H1 (cell line): ENCODE data around the gene FLT4. TPM values are rescaled to one million over a fixed set of nuclear protein-coding genes. Genes with fewer than 3 reads are reported as not detected.

Experiments used
- CTCF ChIA-PET: fragments of 300-600 bp; sonication (Branson Sonifier 250); formaldehyde crosslinking; loops from one replicate; lab custom pipeline; 2021; ENCODE audit not compliant: partially characterized antibody; lab: Charles Lee
- POLR2A ChIA-PET: fragments of 300-600 bp; sonication (Branson Sonifier 250); formaldehyde crosslinking; loops from one replicate; lab custom pipeline; 2021; ENCODE audit warnings: inconsistent platforms; ENCODE audit not compliant: partially characterized antibody; lab: Charles Lee
- DNase-seq, 2 experiments: peaks; one replicate each; pipeline versions ENCODE4 v3.0.0 to v3.0.0-alpha.2; 2010 to 2022; ENCODE audit warnings: low spot score in 2 of 2, low read depth in 1 of 2, mixed read lengths in 1 of 2
- FAIRE-seq: peaks from 2 replicates; lab custom pipeline; 2011; peaks lifted over from hg19 to GRCh38; lab: Jason Lieb, UNC
- H2AFZ ChIP-seq: 2 replicates; pipeline ENCODE4 v1.8.1; 2012; ENCODE audit warnings: low read length, inconsistent platforms
- H2AK5ac ChIP-seq: 2 replicates; pipeline ENCODE4 v1.6.1; 2013; ENCODE audit warnings: low read depth, low read length
- H2BK120ac ChIP-seq: replicated peaks from 2 replicates; pipeline ENCODE3; 2013; ENCODE audit warnings: low read depth, low read length, inconsistent platforms
- H2BK12ac ChIP-seq: 2 replicates; pipeline ENCODE4 v1.6.1; 2013; ENCODE audit warnings: low read depth, low read length
- H2BK15ac ChIP-seq: 2 replicates; pipeline ENCODE4 v1.6.1; 2013; ENCODE audit warnings: low read length
- H2BK20ac ChIP-seq: 2 replicates; pipeline ENCODE4 v1.6.1; 2013; ENCODE audit warnings: low read length
- H2BK5ac ChIP-seq: 2 replicates; pipeline ENCODE4 v1.6.1; 2013; ENCODE audit warnings: low read depth, low read length
- H3K14ac ChIP-seq: 2 replicates; pipeline ENCODE4 v1.6.1; 2013; ENCODE audit warnings: inconsistent platforms; ENCODE audit not compliant: insufficient read length
- H3K18ac ChIP-seq: 2 replicates; pipeline ENCODE4 v1.6.1; 2013; ENCODE audit warnings: low read length; ENCODE audit errors: extremely low read depth
- H3K23ac ChIP-seq: 2 replicates; pipeline ENCODE4 v1.6.1; 2013; ENCODE audit warnings: inconsistent platforms; ENCODE audit not compliant: insufficient read length
- H3K23me2 ChIP-seq: 2 replicates; pipeline ENCODE4 v1.6.1; 2013; ENCODE audit warnings: low read depth, low read length
- H3K27ac ChIP-seq: 2 replicates; pipeline ENCODE4 v1.6.1; 2011; ENCODE audit warnings: low read depth, low read length, inconsistent platforms
- H3K27me3 ChIP-seq, 4 experiments: replicated peaks in 1 of 4; 1 replicate in 1 of 4; 2 replicates in 3 of 4; pipeline versions ENCODE4 v1.6.1 to v1.8.1; 2011 to 2013; ENCODE audit warnings: low read length in 3 of 4, mild to moderate bottlenecking in 3 of 4, inconsistent platforms in 2 of 4, mixed read lengths in 2 of 4, moderate library complexity in 1 of 4; ENCODE audit not compliant: control insufficient read depth in 3 of 4, insufficient read depth in 3 of 4; ENCODE audit errors: extremely low read depth in 1 of 4
- H3K36me3 ChIP-seq, 4 experiments: 2 replicates each; pipeline versions ENCODE4 v1.6.1 to v1.8.1; 2011 to 2013; ENCODE audit warnings: mild to moderate bottlenecking in 4 of 4, low read length in 3 of 4, moderate library complexity in 2 of 4, control low read depth in 1 of 4, inconsistent platforms in 1 of 4; ENCODE audit not compliant: insufficient read depth in 4 of 4, control insufficient read depth in 2 of 4
- H3K4ac ChIP-seq: replicated peaks from 2 replicates; pipeline ENCODE3; 2013; ENCODE audit warnings: low read length, low read depth, mixed read lengths, inconsistent platforms; ENCODE audit not compliant: insufficient read length
- H3K4me1 ChIP-seq, 4 experiments: replicated peaks in 1 of 4; 1 replicate in 1 of 4; 2 replicates in 3 of 4; pipeline versions ENCODE4 v1.6.1 to v1.8.1; 2011 to 2013; ENCODE audit warnings: low read length in 3 of 4, inconsistent platforms in 2 of 4, mixed read lengths in 1 of 4; ENCODE audit not compliant: insufficient read depth in 4 of 4, control insufficient read depth in 3 of 4
- H3K4me2 ChIP-seq, 2 experiments: 2 replicates each; pipeline versions ENCODE4 v1.6.1 to v1.8.1; 2011 to 2013; ENCODE audit warnings: low read depth in 2 of 2, low read length in 2 of 2, control low read depth in 1 of 2, inconsistent platforms in 1 of 2, mild to moderate bottlenecking in 1 of 2; ENCODE audit not compliant: insufficient read depth in 1 of 2
- H3K4me3 ChIP-seq, 4 experiments: fragments of 200-600, 300-600 bp in 1 of 4; sonication (generic), shearing (Covaris generic), sonication (Bioruptor Twin) in 1 of 4; 2 replicates each; pipeline versions ENCODE4 v1.5.1 to v1.8.1; 2011 to 2016; ENCODE audit warnings: low read length in 4 of 4, low read depth in 3 of 4, control low read depth in 2 of 4, inconsistent platforms in 2 of 4, mild to moderate bottlenecking in 2 of 4, mixed read lengths in 1 of 4, moderate library complexity in 1 of 4; ENCODE audit not compliant: insufficient read depth in 2 of 4; ENCODE audit errors: extremely low read depth in 1 of 4
- H3K56ac ChIP-seq: replicated peaks from 2 replicates; pipeline ENCODE3; 2013; ENCODE audit warnings: low read depth, mild to moderate bottlenecking, mixed read lengths, low read length, inconsistent platforms; ENCODE audit not compliant: insufficient read length
- H3K79me1 ChIP-seq: 2 replicates; pipeline ENCODE4 v1.6.1; 2013; ENCODE audit warnings: low read depth, low read length, control low read depth
- H3K79me2 ChIP-seq, 2 experiments: 2 replicates each; pipeline versions ENCODE4 v1.6.1 to v1.8.1; 2012 to 2013; ENCODE audit warnings: low read length in 2 of 2, mild to moderate bottlenecking in 2 of 2, inconsistent platforms in 1 of 2; ENCODE audit not compliant: insufficient read depth in 2 of 2, control insufficient read depth in 1 of 2
- H3K9ac ChIP-seq, 4 experiments: replicated peaks in 1 of 4; 1 replicate in 1 of 4; 2 replicates in 3 of 4; pipeline versions ENCODE4 v1.6.1 to v1.8.1; 2011 to 2013; ENCODE audit warnings: low read depth in 3 of 4, low read length in 3 of 4, control low read depth in 2 of 4, mild to moderate bottlenecking in 2 of 4, moderate library complexity in 2 of 4, inconsistent platforms in 1 of 4; ENCODE audit errors: extremely low read depth in 1 of 4
- H3K9me3 ChIP-seq, 2 experiments: 2 replicates each; pipeline versions ENCODE4 v1.6.1 to v1.8.1; 2012 to 2013; ENCODE audit warnings: mild to moderate bottlenecking in 2 of 2, moderate library complexity in 2 of 2, control low read depth in 1 of 2, inconsistent platforms in 1 of 2, low read depth in 1 of 2, low read length in 1 of 2, mixed read lengths in 1 of 2; ENCODE audit not compliant: insufficient read depth in 2 of 2
- H4K20me1 ChIP-seq, 2 experiments: replicated peaks in 1 of 2; 2 replicates each; pipeline versions ENCODE3 to v1.8.1; 2011 to 2013; ENCODE audit warnings: inconsistent platforms in 2 of 2, low read length in 2 of 2, mild to moderate bottlenecking in 1 of 2; ENCODE audit not compliant: insufficient read depth in 2 of 2, control insufficient read depth in 1 of 2
- H4K5ac ChIP-seq: 2 replicates; pipeline ENCODE4 v1.6.1; 2013; ENCODE audit warnings: low read length, low read depth, mixed read lengths, inconsistent platforms; ENCODE audit not compliant: insufficient read length
- H4K8ac ChIP-seq: 2 replicates; pipeline ENCODE4 v1.8.0; 2013; ENCODE audit warnings: mild to moderate bottlenecking, moderate library complexity, low read length, inconsistent platforms; ENCODE audit not compliant: insufficient read depth; ENCODE audit errors: extremely low read depth
- H4K91ac ChIP-seq: replicated peaks from 2 replicates; pipeline ENCODE3; 2013; ENCODE audit warnings: low read length, mixed read lengths, inconsistent platforms; ENCODE audit not compliant: insufficient read length
- ASH2L ChIP-seq: fragments of 200-600, 300-600 bp; sonication (generic); IDR thresholded peaks from one replicate; pipeline ENCODE4 v1.7.1; 2017; ENCODE audit warnings: low read length
- WGBS, 2 experiments: shearing (Covaris generic) in 1 of 2; methylation state at CpG; one replicate each; pipeline versions ENCODE4 v1.1.6 to v1.1.7; 2013 to 2015; ENCODE audit warnings: low lambda C conversion rate in 2 of 2, mixed read lengths in 2 of 2, inconsistent platforms in 1 of 2, low coverage in 1 of 2, missing lambda C conversion rate in 1 of 2; ENCODE audit not compliant: insufficient replicate concordance in 2 of 2, insufficient coverage in 1 of 2, insufficient read length in 1 of 2; ENCODE audit errors: extremely low coverage in 1 of 2, missing lambda C conversion rate in 1 of 2; 5-methylcytosine and 5-hydroxymethylcytosine counted together
- polyA plus RNA-seq, 7 experiments: library from polyadenylated mRNA; depleted of rRNA in 3 of 7; stranded (reverse) in 5 of 7; unstranded in 2 of 7; fragments of >200 nt in 5 of 7; fragments of 200-250 nt in 2 of 7; gene quantifications; 1 replicate in 5 of 7; 2 replicates in 1 of 7; 4 replicates in 1 of 7; pipeline versions ENCODE4 v1.2.1 to v1.2.3, GENCODE V29; 2011 to 2013; ENCODE audit warnings: missing spikeins in 2 of 7, mixed read lengths in 2 of 7
- total RNA-seq: library from RNA; stranded (reverse); fragmentation: NEBNext Ultra II Directional; extraction: Animal tissue kit (Norgen Biotek cat#: 25700); gene quantifications from 2 replicates; pipeline ENCODE4 v1.2.1, GENCODE V29; 2021

Gene FLT4
- total and polyA plus RNA-seq, 2 of the 8 experiments (the other 6 are each of a cell fraction or from before 2014, with no cell fraction given): 6.5 to 7.7 TPM

DNA sequence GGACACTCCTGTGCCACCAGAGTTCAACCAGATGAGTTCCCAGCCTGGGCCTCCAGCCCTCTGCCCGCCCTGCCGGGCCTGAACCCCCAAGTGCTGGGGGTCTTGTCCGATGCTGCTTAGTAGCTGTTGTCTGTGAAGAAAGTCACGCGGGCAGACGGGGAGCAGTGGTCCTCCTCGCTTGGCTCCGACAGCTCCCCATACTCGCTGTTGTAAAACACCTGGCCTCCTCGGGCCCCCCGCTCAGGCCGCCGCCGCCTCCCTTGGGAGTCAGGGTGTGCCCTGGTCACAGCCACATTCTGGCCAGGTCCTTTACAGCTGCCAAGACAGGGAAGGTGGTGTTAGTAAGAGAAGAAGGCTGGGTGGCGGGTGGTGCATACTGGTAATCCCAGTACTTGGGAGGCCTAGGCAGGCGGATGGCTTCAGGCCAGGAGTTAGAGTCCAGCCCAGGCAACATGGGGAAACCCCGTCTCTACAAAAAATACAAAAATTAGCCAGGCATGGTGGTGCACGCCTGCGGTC is 46.3 kb downstream of the FLT4 start:
- H2AK5ac ChIP-seq: no peak overlapping the region
- no peak overlapping the region for H2BK120ac ChIP-seq
- no peak overlapping the region for H2BK12ac ChIP-seq
- H3K9ac ChIP-seq: no peak overlapping the region
- no peak overlapping the region for H4K91ac ChIP-seq
- H3K79me2 ChIP-seq: no peaks in the 10 kb centered on the region
- H2BK15ac ChIP-seq: no peak overlapping the region
- no peaks in the 10 kb centered on the region; a peak in 2 of 7 replicates for H3K4me1 ChIP-seq
- no peaks in the 10 kb centered on the region for H3K36me3 ChIP-seq
- DNase-seq (no peak), FAIRE-seq (no peak)
- no peak overlapping the region for H2BK5ac ChIP-seq
- no peak overlapping the region for H2AFZ ChIP-seq
- no peak overlapping the region for H3K27ac ChIP-seq
- ChIA-PET POLR2A (interaction anchor here (1.0 to 2.7 kb wide), 3 partner anchors 16 to 312 kb away, joined by 3 to 6 read pairs (median 3); no protein-coding TSS in a partner anchor), CTCF (interaction anchor here (1.5 to 2.6 kb wide), 3 partner anchors 8 to 38 kb away, joined by 3 to 14 read pairs (median 4); no protein-coding TSS in a partner anchor)
- no peak overlapping the region for H4K8ac ChIP-seq
- no peaks in the 10 kb centered on the region for H3K9me3 ChIP-seq
- H3K4me3 ChIP-seq: no peak overlapping the region
- H4K20me1 ChIP-seq: no peaks in the 10 kb centered on the region
- H3K14ac ChIP-seq: no peak overlapping the region
- no peak overlapping the region for H3K23ac ChIP-seq
- no peak overlapping the region for H3K56ac ChIP-seq
- no peaks in the 10 kb centered on the region for H3K79me1 ChIP-seq
- H3K27me3 ChIP-seq: 0 out of 7 replicates have a peak, but pooled peaks cover 0 to 1% (median 0%) of the 10 kb centered on the region in 4 experiments
- no peaks in the 10 kb centered on the region for H3K23me2 ChIP-seq
- no peak overlapping the region for H3K4ac ChIP-seq
- no peak overlapping the region for H2BK20ac ChIP-seq
- H4K5ac ChIP-seq: no peak overlapping the region
- H3K4me2 ChIP-seq: no peak overlapping the region
- WGBS, 2 experiments: 93% methylated on average over 19 of the region's 19 CpGs; no CpG with 5 or more reads in 1 of the 2 experiments
- TF ChIP-seq ASH2L: no peak
- H3K18ac ChIP-seq: no peak overlapping the region
